ENCODE results near the gene MAGI2. TPM values are rescaled to one million over a fixed set of nuclear protein-coding genes. Genes with fewer than 3 reads are reported as not detected.

MAGI2 gene
- total RNA-seq, 4 donors from 2014 or later = 0.23 to 5.5 (median 0.45) TPM

DNA sequence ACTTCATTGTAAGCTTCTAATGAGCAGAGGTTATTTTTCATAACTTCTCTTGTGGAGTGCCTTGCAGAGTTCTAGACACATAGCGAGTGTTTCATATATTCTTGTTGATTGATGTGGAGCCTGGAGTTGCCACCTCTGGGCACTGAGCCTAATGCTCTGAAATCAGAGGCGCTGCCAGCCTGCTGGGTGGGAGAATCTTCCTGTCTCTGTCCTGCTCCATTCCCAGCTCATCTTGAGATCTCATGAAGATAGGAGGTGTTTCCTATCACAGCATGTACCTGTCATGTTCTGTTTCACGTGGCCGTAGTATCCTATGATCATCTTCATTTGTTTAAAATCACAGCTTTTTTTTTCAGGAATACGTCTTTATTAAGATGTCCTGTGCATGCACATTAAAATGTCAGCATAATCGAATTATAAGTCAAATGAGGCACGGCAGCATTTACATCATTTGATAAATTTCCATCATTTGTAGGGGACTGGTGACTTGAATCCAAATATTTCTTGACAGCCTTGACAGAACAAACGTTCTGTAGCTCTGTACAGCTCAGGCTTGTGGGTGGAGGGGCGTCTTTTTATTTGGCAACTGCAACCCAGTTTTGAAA lies 1261.9 kb downstream of the MAGI2 start:
- no peaks in the 10 kb centered on the region for H3K36me3 ChIP-seq
- H3K4me1 ChIP-seq = no peaks in the 10 kb centered on the region

GRCh38 chr7:78189762-78190161 lies 1263.7 kb downstream of the MAGI2 start:
- Histone ChIP-seq H3K36me3 (no peaks in the 10 kb centered on the region), H3K9me3 (no peaks in the 10 kb centered on the region), H3K27ac (no peak overlapping the region), H3K27me3 (no peaks in the 10 kb centered on the region), H3K4me1 (no peaks in the 10 kb centered on the region), H3K4me3 (no peak overlapping the region)
- DNase-seq = no peak
- intact Hi-C loops (cut with DNase I) = no loop called here
- TF ChIP-seq CTCF (IDR thresholded peaks at IDR 0.05) (no peak), POLR2A (IDR thresholded peaks at IDR 0.05) (no peak)

More for the DNA sequence above, 1261.9 kb downstream of the MAGI2 start:
- Histone ChIP-seq H3K27ac (no peak overlapping the region), H3K4me3 (no peak overlapping the region), H3K9me3 (no peaks in the 10 kb centered on the region), H3K27me3 (no peaks in the 10 kb centered on the region)
- TF ChIP-seq POLR2A (IDR thresholded peaks at IDR 0.05) (no peak), CTCF (IDR thresholded peaks at IDR 0.05) (no peak)
- 73 to 74% methylated on average over 9 of the region's 9 CpGs for WGBS, 2 donors
- intact Hi-C loops (cut with DNase I) = no loop called here
- DNase-seq = no peak

DNA sequence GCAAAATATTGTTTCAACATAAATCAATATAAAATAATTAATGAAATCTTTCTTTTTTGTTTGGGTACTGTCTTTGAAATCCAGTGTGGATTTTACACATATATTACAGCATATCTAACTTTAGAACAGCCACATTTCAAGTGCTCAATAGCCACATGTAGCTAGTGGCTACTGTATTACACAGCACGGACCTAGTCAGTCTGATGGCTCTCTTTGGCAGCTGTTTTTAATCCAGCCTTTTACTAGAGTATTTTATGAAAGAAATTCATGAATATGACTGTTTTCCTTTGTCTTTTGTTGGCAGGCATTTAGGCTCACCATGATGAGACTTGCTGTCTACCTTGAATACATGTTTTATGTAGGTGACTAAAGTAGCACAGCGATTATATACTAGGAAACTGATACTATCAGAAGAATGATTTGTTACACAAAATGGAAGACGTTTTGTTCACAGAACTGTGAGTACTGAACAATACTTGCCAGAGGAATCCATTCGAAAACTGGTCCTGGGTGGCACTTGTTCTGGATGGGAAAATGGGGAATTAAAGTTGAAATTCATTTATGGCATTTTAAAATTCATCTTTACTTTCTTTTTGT lies 1268.2 kb downstream of the MAGI2 start:
- intact Hi-C loops (cut with DNase I) = no loop called here
- DNase-seq = no peak
- Histone ChIP-seq H3K27me3 (no peaks in the 10 kb centered on the region), H3K27ac (no peak overlapping the region), H3K4me3 (no peak overlapping the region), H3K4me1 (no peaks in the 10 kb centered on the region), H3K9me3 (no peaks in the 10 kb centered on the region), H3K36me3 (no peaks in the 10 kb centered on the region)
- no peak for TF ChIP-seq POLR2A (IDR thresholded peaks at IDR 0.05)
- TF ChIP-seq CTCF (IDR thresholded peaks at IDR 0.05) = no peak
- WGBS, 2 donors = 36 to 54% methylated on average over 4 of the region's 4 CpGs

DNA sequence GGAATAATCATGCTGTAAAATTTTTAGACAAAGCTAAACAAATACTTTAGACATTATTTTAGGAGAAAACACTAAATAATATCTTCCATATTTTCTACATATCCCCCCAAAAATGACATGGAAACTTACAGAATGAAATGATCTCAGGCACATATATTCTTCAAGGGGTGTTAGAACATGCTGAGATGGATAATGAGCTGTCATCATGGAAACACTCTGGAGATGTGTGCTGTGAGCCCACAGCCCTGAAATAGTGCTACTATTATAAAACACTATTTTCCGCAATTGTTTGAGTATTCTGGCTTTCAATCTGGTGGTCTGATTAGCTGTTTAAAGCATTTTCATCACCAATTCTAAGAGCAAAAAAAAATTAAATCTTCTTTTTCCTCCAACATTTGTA lies 1269.2 kb downstream of the MAGI2 start:
- no peak for TF ChIP-seq CTCF (IDR thresholded peaks at IDR 0.05)
- TF ChIP-seq POLR2A (IDR thresholded peaks at IDR 0.05) = no peak
- Histone ChIP-seq H3K9me3 (no peaks in the 10 kb centered on the region), H3K27me3 (no peaks in the 10 kb centered on the region), H3K27ac (no peak overlapping the region), H3K36me3 (no peaks in the 10 kb centered on the region), H3K4me1 (no peaks in the 10 kb centered on the region), H3K4me3 (no peak overlapping the region)
- intact Hi-C loops (cut with DNase I) = no loop called here
- DNase-seq = no peak
- WGBS, 2 donors = 94 to 100% methylated on average over 1 of the region's 1 CpG

GRCh38 chr7:78179827-78180477 lies 1273.5 kb downstream of the MAGI2 start:
- no peak for DNase-seq
- WGBS, 2 donors = 81 to 90% methylated on average over 4 of the region's 4 CpGs
- Histone ChIP-seq H3K27me3 (no peaks in the 10 kb centered on the region), H3K9me3 (no peaks in the 10 kb centered on the region), H3K4me1 (peaks cover 0 to 11% (median 0%) of the 10 kb centered on the region in 3 donors), H3K27ac (no peak overlapping the region), H3K36me3 (no peaks in the 10 kb centered on the region), H3K4me3 (no peak overlapping the region)
- intact Hi-C loops (cut with DNase I) = no loop called here
- TF ChIP-seq CTCF (IDR thresholded peaks at IDR 0.05) = no peak
- TF ChIP-seq POLR2A (IDR thresholded peaks at IDR 0.05) = no peak

Data from esophagus squamous epithelium (tissue), 5 donors.